ENCODE measurements around the gene EFS.
A peak's percentile ranks its signal among the peaks of the same experiment; 100 is the strongest.
"Not testable (repeated sequence)": the region's sequence is repeated elsewhere in the genome, so short reads cannot be mapped to it uniquely, and the experiment has no call there.

EFS gene

DNA sequence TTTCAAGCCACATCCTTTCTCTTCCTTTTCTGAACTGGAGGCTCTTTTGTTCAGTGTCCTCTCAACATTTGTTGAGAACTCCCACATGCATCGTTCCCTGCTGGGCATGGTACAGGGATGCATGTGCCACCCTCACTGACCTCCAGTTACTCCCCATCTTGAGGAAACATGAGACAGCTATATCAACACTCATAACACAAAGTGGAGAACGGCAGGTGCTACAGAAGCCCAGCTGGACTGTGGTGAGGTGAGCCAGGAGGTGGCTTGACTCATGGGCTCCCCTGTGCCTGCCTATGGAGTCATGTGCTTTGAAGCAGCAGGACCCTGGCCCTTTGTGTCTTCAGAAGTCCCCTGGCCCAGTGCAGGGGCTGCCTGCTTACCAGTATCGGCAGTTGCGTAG is 33.4 kb upstream of the EFS start:
- DNase-seq = no peak

DNA sequence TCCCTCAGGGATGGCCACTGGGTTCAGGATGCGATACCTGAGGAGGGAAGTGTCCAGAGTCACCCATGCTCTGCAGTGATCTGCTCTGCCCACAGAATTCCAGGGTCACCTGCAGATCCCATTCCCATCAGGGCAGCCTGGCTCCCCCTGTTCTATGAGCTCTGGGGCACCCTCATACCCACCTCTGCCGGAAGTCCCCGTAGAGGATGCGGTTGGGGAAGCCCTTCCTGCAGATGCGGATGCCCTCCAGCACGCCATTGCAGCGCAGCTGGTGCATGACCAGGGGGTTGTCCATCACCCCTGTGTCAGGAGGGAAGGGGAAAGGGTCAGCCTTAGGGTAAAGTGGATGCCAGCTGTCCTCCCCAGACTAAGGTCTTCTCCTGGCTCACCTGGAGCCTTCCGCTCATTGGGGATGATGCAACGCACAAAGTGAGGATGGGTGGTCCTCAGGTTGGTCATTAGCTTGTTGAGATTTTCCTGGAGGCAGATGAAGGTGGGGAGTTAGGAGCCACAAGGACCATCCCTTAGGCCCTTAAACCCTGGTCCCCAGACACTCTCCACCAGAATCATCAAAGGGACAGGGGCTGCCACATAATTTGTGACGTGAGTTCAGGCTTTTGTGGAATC is 31.9 kb upstream of the EFS start:
- no peak for DNase-seq

DNA sequence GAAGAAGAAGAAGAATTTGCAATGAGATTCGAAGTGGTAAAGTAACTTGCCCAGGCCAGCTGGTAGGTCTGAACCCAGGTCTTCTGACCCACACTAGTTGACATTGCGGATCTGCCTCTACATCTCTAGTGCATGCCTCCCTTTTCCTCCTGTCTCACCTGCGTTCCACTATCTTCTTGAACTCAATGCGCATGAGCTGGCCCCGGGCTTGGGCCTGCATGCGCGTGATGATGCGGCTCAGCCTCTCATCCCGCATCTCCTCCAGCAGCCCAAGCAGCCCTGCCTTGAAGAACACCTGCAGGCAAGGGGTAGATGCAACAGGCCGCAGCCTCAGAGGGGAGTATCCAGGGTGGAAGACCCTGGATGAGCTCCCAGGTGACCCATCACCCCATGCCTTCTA is 31.2 kb upstream of the EFS start:
- no peak for DNase-seq

DNA sequence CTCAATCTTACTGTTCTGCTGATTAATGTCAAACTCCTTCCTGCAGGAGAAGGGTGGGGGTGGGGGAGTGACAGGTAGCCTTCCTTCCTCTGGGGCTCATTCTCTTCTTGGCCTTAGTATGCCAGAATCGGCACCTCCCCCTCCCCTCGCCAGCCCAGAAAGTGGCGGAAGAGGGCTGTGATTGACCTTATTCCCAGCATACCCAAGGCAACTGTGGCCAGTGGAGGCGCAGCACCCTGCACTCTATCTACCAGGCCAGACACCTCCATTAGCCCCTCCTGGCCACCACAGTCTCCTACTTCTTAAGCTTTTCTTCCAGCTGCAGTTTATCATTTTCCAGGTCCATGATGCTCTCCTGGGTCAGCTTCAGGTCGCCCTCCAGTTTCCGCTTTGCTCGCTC is 27.6 kb upstream of the EFS start:
- no peak for DNase-seq

DNA sequence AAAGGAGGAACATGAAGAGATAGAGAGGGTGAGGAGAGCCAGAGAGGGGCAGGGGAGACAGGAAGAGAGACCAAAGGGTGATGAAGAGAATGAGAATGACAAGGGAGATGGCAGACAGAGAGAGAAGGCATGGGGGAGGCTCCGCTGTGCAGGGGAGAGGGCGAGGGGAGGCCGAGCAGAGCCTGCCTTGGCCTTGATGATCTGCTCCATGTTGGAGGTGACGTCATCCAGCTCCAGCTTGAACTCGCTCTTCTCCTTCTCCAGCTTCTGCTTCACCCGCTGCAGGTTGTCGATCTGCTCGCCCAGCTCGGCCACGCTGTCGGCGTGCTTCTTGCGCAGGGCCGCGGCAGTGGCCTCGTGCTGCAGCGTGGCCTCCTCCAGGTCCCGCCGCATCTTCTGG is 24.9 kb upstream of the EFS start:
- not testable (repeated sequence) for DNase-seq

DNA sequence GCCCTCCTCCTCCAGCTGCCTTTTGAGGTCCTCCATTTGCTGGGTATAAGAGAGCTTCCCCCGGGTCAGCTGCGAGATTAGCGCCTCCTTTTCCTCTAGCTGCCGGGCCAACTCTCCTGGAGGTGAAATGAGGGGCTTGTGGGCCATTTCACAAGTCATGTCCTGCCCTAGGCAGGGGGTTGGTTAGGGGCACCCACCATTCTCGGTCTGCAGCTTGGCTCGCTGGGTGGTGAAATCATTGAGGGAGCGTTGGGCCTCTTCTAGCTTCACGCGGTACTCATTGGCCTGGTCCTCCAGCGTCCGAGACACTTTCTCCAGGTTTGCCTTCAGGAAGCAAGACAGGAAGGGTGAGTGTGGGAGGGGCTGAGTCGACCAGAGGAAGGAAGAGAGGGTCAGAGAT is 24.4 kb upstream of the EFS start:
- DNase-seq = no peak

DNA sequence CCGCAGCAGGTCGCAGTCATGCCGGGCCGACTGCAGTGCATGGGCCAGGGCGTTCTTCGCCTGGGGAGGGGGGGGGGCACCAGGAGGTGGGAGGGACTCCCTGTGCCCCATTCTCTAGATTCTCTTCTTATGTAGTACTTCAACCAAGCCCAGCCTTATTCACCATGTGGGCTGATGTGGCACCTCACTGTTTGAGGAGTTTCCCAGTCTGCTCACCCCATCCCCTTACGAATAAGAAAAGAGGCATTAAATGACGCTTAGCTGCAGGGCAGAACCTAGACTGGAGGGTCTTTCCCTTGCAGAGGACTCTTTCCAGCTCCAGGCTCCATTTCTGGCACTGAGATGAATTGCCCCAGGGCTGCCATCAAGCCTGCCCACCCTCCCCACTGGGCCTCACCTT is 24.0 kb upstream of the EFS start:
- no peak for DNase-seq

DNA sequence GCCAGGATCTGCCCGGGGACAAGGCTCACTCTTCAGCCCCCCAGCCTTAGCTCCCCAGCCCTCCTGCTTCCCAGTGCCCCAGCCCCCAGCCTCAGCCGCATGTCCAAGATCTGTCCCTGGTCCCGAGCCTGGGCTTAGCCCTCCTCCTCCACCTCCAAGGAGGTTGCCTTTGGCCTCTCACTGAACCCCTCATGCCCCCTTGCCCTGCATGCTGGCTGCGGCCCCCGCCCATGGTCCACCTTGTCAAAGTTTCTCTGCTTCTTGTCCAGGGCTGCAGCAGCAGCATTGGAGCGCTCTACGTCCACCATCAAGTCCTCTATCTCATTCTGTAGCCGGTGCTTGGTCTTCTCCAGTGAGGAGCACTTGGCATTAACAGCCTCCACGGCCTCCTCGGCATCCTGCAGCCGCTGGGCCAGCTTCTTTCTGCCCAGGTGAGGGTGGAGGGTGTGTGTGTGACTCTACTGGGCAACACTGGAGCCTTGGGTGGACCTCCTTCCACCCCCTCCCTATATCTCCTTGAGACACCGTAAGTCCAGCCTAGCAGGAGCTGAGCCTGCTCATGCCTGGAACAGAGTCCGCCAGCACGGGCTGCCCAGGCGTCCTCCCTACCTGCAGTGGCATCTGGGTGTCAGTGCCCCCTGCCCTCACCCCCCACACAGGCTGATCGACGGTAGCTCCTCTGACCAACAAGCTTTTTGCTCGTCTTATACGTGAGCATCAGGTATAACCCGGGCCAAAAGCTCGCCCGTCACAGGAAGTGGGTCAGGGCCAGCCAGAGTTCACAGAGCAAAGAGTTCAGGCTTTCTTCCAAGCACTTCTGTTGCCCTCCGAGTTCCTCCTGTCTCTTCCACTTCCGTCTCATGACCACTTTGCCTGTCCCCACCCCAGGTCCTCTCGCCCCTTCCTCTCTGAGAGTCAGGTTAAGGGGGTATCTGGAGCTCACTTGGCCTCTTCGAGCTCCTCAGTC is 23.2 kb upstream of the EFS start:
- no peak for DNase-seq

DNA sequence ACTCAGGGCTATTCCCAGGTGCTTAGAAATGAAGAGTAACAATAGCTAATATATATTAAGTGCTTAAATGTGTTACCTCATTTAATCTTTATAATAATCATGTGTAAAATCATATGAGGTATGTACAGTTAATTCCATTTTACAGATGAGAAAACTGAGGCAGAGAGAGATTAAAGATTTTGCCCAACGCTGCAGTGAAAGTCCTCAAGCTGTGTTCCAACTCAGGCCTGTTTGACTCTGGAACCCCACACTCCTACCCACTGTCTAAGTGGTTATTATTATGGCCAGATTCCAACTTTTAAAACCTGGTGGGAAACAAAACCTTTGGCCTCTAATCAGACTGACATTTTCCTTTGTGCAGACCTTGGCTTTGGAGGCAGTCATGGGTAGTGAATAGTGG is 22.0 kb upstream of the EFS start:
- no peak for DNase-seq

DNA sequence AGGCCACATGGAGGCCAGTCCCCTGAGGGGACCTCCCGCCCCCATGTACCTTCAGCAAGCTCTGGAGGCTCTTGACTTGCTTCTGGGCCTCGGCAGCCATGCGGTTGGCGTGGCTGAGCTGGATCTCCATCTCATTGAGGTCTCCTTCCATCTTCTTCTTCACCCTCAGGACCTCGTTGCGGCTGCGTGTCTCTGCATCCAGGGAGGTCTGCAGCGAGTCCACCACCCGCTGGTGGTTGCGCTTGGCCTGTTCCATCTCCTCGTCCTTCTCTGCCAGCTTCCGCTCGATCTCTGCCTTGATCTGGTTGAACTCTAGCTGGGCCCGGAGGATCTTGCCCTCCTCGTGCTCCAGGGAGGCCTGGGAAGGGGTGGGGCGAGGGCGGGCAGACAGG is 21.3 kb upstream of the EFS start:
- not testable (repeated sequence) for DNase-seq

DNA sequence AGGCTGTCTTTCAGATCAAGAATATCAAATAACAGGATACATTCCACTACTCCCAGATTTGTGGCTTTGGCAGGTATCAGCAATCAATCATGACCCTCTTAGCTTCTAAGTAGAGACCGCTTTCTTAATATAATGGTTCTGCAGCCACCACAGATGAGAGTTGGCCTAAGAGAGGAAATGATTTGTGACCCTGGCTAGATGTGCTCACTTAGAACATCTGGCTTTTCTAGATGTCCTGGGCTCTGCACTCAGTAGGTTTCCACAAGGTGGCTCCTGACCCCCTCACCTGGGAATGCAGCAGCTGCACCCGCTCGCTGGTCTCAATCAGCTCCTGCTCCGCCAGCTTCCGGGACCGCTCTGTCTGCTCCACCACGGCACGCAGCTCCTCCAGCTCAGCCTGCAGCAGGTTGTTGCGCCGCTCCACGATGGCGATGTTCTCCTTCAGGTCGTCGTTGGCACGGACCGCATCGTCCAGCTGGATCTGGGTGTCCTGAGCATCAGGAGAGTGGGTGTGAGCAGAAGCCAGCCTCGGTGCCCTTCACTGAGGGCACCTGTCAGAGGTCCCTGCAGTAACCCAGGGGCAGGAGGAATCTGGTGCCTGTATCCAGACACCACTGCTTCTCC is 20.8 kb upstream of the EFS start:
- no peak for DNase-seq

DNA sequence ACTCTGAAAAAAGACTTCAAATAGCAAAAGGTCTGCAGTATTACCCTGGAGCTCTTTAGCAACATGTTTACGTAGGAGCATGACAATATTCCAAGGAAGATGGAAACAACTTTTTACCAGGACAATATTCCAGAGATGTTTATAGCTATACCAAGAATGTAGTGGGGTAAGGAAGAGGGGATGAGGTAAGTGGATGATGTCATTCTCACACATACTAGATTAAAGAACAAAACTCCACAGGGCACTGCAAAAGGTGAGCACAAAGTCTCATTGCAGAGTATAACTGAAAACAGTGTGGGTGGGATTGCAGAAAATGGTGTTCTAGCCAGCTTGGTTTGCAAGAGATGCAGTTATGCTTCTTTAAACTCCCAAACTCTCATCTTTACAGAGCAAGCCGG is 20.3 kb upstream of the EFS start:
- DNase-seq = no peak

DNA sequence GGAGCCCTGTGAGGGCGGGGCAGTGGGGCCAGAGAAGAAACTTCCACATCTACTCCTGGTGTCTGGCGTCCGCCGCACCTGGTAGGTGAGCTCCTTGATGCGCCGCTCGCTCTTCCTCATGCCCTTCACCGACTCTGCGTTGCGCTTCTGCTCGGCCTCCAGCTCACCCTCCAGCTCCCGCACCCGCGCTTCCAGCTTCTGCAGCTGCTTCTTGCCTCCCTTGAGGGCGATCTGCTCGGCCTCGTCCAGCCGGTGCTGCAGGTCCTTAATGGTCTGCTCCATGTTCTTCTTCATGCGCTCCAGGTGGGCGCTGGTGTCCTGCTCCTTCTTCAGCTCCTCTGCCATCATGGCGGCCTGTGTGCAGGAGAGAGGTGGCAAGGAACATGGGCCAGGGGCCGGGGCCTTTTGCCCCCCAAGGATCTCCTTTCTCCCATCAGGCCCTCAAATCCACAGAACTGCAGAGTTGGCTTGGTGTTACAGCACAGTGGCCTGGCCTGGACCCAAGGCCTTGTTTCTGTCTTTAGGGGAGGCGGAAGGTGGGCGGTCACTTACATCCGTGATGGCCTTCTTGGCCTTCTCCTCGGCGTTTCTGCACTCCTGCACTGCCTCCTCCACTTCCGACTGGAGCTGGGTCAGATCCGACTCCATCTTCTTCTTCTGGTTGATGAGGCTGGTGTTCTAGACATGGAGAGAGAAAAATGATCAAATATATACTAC is 19.6 kb upstream of the EFS start:
- no peak for DNase-seq

DNA sequence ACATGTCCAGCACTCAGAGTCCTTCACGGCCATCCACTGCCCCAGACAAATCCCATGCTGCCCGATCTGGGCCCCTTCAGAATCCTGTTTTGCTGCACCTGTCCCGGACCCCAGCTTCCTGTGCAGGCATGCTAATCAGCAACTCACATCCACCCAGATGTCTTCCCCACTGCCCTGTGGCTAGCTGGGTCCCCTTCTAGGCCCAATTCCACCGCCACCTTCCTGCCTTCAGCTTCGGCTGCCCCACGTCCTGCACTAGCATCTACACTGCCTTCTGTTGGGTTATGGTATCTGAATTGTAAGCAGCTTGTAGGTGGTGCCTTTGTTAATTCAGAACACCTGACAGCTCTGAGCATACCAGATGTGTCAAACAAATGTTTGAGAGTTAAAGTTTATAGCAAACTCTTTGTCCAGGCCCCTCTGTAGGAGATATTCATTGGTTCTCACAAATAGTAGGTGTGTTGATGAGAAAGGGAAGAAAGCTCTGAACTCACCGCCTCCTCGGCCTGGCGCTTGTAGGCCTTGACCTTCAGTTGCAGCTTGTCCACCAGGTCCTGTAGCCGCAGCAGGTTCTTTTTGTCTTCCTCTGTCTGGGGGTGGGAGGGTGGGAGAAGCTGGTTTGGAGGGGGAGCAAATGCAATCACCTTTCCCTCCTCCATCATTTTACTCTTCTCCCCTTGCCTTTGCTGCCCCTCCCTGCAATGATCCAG is 17.9 kb upstream of the EFS start:
- no peak for DNase-seq

DNA sequence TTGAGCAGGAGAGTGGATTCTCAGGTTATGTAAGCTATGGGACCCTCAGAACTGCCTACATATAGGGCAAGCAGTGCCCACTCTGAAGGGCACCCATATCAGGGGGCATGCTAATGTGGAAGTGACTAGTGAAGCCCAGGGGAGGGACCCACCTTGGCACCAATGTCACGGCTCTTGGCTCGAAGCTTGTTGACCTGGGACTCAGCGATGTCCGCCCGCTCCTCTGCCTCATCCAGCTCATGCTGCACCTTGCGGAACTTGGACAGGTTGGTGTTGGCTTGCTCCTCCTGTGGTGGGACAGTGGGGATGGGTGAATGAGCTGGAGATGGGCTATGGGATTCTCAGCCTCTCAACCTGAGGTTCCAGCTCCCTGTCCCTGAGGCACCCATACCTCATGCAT is 17.3 kb upstream of the EFS start:
- DNase-seq = no peak

DNA sequence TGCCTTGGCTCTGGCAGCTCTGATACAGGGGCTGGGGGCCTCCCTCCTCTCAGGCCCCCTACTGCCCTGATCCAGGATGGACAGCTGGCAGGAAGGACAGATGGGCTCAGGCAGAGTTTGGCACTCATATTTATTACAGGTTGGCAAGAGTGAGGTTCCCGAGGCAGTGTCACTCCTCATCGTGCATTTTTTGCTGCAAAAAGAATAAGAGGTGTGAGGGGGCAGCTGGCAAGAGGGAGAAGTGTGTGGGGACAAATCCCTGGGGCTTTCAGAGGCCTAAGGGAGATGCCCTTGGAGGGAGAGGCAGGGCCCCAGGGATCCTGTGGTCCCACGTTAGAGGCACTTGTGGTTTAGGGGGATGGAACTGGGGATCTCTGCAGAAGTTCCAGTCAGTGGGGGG is 16.9 kb upstream of the EFS start:
- DNase-seq = peak in 1 of 2 donors; percentile 80

DNA sequence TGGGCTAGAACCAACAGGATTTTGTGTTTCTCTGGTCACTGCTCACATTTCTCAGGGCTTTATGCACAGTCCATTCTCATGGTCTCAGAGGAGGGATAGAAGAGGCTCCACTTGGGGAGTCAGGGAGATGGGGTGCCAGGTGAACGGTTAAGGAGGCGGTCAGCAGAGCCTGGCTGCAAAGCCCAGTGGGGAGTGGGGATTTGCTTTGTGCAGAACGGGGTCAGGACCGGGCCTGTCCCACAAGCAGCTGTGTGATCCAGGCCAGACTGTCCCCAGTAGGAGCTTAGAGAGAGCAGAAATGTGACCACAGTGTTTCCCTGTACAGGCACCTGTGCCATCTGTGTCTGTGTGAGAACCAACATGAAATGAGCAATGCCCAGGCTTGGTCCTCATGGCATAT is 16.0 kb upstream of the EFS start:
- DNase-seq = no peak

DNA sequence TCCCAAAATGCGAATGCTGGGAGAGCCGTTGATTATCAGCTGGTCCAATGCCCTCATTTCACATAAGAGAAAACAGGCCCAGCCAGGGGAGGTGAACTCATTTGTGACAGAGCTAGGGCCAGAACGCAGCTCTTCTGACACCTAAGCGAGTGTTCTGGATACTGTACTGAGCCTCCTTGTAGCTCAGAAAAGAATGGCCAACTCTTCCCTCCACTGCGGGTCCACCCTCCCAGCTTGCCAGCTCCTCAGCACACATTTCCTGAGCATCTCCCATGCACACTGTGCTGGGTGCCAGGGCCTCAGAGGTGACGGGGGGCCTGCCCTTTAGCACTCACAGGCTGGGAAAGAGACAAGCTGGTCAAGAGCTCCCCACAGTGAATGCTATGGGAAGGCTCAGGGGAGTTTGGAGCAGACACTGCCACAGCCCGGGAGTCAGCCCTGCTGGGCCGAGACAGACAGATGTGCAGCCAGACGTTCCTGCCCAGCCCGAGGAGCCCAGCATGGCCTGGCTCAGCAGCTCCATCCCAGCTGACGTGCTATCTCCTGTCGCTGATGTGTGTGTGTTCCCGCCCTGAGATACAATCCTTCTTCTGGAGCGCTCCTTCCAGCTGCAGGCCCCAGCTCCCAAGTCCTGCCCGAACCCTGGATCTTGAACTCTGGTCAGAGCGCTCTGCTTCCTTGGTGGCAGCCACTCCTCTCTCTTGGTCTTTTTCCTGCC is 15.4 kb upstream of the EFS start:
- DNase-seq = peak in 1 of 2 donors; percentile 20

DNA sequence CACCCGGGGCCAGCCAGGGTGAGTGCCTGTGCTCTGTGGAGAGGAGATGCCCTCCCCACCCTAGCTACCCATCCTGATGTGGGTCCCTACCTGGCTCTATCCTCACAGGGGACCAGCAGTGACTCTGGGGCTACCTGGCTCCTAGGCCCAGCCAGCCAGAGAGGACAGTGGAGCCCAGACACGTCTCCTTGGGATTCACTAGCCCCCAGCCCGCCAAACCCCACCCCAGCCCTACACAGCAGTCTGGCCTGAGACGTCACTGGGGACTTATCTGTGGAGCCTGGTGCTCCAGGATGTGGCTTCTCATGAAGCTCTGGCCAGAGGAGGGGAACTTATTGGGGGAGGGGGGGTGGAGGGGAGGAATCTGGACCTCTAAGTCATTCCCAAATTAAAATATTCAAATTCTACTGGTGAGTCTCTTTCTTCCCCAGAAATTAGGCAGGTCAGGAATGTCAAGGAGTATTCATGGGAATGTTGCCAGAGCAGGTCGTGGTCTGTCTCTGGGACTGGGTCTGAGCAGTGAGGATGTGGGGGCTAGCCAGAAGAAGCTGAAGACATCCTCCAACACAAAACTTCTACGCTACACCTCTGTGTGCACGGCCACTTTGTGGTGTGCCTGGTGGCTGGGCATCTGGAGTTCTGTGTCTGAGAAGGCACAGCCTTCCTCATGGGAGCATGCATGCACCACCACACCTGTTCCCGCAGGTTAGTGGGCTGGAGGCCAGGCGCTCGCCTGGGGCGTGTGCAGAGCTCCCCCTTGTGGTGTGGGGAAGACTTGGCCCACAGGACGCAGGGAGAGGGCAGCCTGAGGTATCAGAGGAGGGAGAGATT is 14.6 kb upstream of the EFS start:
- peak in 1 of 2 donors; percentile 42 for DNase-seq

DNA sequence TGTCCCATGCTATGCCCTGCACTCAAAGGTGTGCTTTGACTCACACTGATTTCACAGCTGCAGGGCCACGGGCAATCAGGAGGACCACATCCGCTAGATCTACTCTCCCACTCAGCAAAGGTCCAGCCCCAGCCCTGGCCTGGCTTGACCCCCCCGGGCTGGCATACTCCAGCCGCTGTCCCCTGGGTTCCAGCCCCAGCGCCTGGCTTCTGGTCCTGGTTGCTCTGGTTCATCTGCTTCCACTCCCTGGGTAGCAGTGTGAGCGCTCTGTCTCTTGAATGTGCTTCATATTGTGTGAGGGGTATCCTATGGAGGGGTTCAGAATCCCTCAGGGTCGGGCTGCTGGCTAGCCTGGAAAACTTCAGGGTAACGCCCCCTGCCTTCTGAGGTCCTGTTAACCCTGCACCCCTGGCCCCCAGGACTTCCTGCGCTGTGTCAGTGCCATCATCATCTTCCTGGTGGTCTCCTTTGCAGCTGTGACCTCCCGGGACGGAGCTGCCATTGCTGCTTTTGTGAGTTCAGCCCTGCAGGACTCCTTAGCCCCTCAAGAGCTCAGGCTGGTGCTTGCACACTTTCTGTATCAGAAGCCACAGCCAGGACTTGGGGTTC is 13.7 kb upstream of the EFS start:
- no peak for DNase-seq
